Measurements from ENCODE around the gene PDGFC. TPM values are rescaled to one million over a fixed set of nuclear protein-coding genes. Genes with fewer than 3 reads are reported as not detected.

Gene PDGFC
- total RNA-seq, 2 donors from 2014 or later, result 19.1 to 21.8 TPM

DNA sequence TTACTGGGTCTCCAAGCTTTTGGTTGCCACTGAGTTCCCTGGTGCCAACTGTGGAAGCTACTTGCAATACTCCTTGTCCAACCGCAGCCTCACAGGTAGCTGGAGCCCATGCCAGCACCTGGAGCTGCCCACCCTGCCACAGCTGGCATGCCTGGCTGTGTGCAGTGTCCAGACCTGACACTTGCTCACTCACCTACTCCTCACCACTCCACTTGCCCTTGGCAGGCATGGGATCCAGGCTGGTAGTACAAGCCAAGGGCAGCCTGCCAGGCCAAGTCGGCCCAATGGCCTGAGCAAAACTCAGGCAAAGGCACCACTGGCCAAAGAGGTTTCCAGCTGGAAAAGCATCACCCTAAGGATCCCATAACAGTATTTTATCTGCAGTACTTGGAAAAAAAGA, 246.3 kb downstream of the PDGFC start:
- no peak for DNase-seq
- Histone ChIP-seq H3K9me3 (no peaks in the 10 kb centered on the region), H3K4me3 (no peak overlapping the region), H3K36me3 (replicated peaks in 1 of 2; ENCODE audit: insufficient read depth in 1 of 2, low read depth in 2 of 2) (no peaks in the 10 kb centered on the region), H3K4me1 (no peaks in the 10 kb centered on the region), H3K27me3 (no peaks in the 10 kb centered on the region), H3K27ac (no peak overlapping the region)
- TF ChIP-seq, protein P1, sequence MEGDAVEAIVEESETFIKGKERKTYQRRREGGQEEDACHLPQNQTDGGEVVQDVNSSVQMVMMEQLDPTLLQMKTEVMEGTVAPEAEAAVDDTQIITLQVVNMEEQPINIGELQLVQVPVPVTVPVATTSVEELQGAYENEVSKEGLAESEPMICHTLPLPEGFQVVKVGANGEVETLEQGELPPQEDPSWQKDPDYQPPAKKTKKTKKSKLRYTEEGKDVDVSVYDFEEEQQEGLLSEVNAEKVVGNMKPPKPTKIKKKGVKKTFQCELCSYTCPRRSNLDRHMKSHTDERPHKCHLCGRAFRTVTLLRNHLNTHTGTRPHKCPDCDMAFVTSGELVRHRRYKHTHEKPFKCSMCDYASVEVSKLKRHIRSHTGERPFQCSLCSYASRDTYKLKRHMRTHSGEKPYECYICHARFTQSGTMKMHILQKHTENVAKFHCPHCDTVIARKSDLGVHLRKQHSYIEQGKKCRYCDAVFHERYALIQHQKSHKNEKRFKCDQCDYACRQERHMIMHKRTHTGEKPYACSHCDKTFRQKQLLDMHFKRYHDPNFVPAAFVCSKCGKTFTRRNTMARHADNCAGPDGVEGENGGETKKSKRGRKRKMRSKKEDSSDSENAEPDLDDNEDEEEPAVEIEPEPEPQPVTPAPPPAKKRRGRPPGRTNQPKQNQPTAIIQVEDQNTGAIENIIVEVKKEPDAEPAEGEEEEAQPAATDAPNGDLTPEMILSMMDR (IDR thresholded peaks at IDR 0.05), result no peak
- no peak for TF ChIP-seq POLR2A (IDR thresholded peaks at IDR 0.05)
- intact Hi-C loops (cut with DNase I), result no loop called here
- ATAC-seq, result no peak
- 42 to 66% methylated on average over 1 to 2 of the region's 2 CpGs for WGBS, 2 donors

DNA sequence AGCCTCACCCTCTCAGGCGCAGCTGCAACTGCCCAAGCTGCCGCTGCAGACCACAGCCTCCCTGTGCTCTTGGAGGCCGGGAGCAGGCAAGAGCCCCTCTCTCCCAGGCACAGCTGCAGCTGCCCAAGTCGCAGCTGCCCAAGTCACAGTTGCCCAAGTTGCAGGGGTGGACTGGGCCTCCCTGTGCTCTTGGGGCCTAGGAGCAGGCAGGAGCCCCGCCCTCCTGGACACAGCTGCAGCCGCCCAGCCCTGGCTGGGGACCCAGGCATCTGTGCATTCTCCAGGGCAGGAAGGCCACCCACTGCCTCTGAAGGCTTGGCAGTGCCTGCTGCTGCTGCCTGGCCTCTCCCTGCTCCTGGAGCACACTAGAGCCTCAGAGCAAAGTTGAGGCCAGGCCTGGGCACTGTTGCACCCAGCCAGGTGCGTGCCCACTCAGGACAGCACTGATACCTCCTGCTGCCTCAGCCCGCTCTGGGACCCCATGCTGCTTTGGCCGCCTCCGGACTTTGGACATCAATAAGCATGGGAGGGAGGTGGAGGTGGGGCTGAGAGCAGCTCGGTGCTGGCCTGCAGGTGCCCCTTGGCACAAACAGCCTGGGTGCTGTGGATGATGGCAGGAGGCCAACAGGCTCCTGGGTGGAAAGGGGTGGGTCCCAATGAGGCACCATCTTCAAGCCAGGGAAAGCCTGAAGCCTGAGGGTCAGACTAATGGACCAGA, 247.5 kb downstream of the PDGFC start:
- Histone ChIP-seq H3K4me3 (no peak overlapping the region), H3K4me1 (no peaks in the 10 kb centered on the region), H3K9me3 (no peaks in the 10 kb centered on the region), H3K27me3 (no peaks in the 10 kb centered on the region), H3K27ac (no peak overlapping the region), H3K36me3 (replicated peaks in 1 of 2; ENCODE audit: insufficient read depth in 1 of 2, low read depth in 2 of 2) (no peaks in the 10 kb centered on the region)
- WGBS, 2 donors, result 87 to 92% methylated on average over 5 to 11 of the region's 11 CpGs
- ATAC-seq (no peak), DNase-seq (peak in 2 of 4 donors; percentile 9 to 12)
- no peak for TF ChIP-seq POLR2A (IDR thresholded peaks at IDR 0.05)
- TF ChIP-seq, protein P1 (IDR thresholded peaks at IDR 0.05), result no peak
- intact Hi-C loops (cut with DNase I), result no loop called here

DNA sequence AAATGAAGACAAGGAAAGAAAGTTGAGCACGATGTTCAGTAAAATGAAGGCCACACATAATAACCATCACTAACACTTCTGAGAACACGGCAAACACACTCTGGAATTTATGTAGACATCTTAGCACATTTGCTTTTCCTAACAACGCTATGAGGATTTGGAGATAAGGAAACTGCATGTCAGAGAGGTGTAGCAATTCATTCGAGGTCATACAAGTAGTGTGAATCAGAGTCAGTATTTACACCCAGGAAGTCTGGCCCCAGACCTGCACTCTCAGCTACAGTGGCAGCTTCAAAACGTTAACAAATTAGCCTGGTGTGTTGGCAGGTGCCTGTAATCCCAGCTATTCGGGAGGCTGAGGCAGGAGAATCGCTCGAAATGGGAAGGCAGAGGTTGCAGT, 253.4 kb downstream of the PDGFC start:
- no peaks in the 10 kb centered on the region for H3K9me3 ChIP-seq
- 64 to 73% methylated on average over 8 of the region's 8 CpGs for WGBS, 2 donors
- no peaks in the 10 kb centered on the region for H3K36me3 ChIP-seq (replicated peaks in 1 of 2; ENCODE audit: insufficient read depth in 1 of 2, low read depth in 2 of 2)
- no peak overlapping the region for H3K27ac ChIP-seq
- intact Hi-C loops (cut with DNase I), result no loop called here
- no peak for DNase-seq
- TF ChIP-seq, protein P1 (IDR thresholded peaks at IDR 0.05), result no peak
- TF ChIP-seq POLR2A (IDR thresholded peaks at IDR 0.05), result no peak
- no peaks in the 10 kb centered on the region for H3K27me3 ChIP-seq
- ATAC-seq, result no peak
- H3K4me1 ChIP-seq, result no peaks in the 10 kb centered on the region
- no peak overlapping the region for H3K4me3 ChIP-seq

DNA sequence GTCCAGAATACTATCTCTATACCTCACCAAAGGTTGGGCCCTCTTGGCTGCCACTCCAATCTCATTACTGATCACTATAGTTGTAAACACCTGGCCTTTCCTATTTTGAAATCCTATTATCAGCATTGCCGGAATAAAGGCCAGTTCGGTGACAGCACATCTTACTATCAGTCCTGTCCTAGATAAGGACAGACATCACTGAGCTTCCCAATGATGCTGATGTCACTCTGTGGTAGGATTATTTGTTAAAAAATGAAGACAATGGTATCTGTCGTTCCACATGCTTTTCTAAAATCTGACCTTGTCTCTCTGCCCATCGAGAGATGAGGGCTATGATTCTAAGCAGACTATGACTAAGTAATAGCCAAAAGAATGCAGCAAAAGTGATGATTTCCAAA, 260.4 kb downstream of the PDGFC start:
- 77 to 79% methylated on average over 4 of the region's 4 CpGs for WGBS, 2 donors
- no peak overlapping the region for H3K4me3 ChIP-seq
- H3K36me3 ChIP-seq (replicated peaks in 1 of 2; ENCODE audit: insufficient read depth in 1 of 2, low read depth in 2 of 2), result no peaks in the 10 kb centered on the region
- no peak overlapping the region for H3K27ac ChIP-seq
- no peaks in the 10 kb centered on the region for H3K9me3 ChIP-seq
- ATAC-seq, result no peak
- intact Hi-C loops (cut with DNase I), result no loop called here
- H3K4me1 ChIP-seq, result no peaks in the 10 kb centered on the region
- TF ChIP-seq POLR2A (IDR thresholded peaks at IDR 0.05), result no peak
- TF ChIP-seq, protein P1 (IDR thresholded peaks at IDR 0.05), result no peak
- H3K27me3 ChIP-seq, result no peaks in the 10 kb centered on the region
- DNase-seq, result no peak

Small RNA genes within 50 kb of the gene (small RNA-seq; reads per million reads assigned to genes)
- not detected for gene AC092608.2

Other genes with a start within 250 kb of the PDGFC start
- gene GLRB, start 104.4 kb upstream of the PDGFC start, total RNA-seq, result 1 to 10 TPM; 3.0 to 7.0 TPM
- gene GRIA2, start 248.9 kb upstream of the PDGFC start, total RNA-seq, result 1 to 10 TPM; 1.0 to 1.6 TPM